Endothelial cell of umbilical vein (primary cell): ENCODE results near the gene GRID2. TPM values are rescaled to one million over a fixed set of nuclear protein-coding genes. Genes with fewer than 3 reads are reported as not detected.
"Not testable (repeated sequence)": the region's sequence is repeated elsewhere in the genome, so short reads cannot be mapped to it uniquely, and the experiment has no call there.

ENCODE experiments used
- BruUV-seq: library from RNA; stranded (reverse); fragments of 400-500 nt; replicated peaks from 2 replicates; lab custom pipeline; 2021; lab: Mats Ljungman, UMichigan
- CTCF ChIA-PET: fragments of 300-600, 350-600 bp; sonication (Branson Sonifier 250); formaldehyde crosslinking; loops from one replicate; lab custom pipeline; 2021; ENCODE audit warnings: antibody characterized with exemption, inconsistent platforms; lab: Charles Lee
- POLR2A ChIA-PET: fragments of 300-600, 350-600 bp; sonication (Branson Sonifier 250); formaldehyde crosslinking; loops from one replicate; lab custom pipeline; 2021; ENCODE audit warnings: antibody characterized with exemption, inconsistent platforms; lab: Charles Lee
- DNase-seq: peaks from one replicate; pipeline ENCODE4 v3.0.0-alpha.2; 2011; ENCODE audit warnings: low read depth, low spot score
- FAIRE-seq: peaks from 2 replicates; lab custom pipeline; 2011; peaks lifted over from hg19 to GRCh38; lab: Jason Lieb, UNC
- H2AFZ ChIP-seq: 2 replicates; pipeline ENCODE4 v1.6.0; 2012; ENCODE audit warnings: low read depth, low read length, control low read depth, inconsistent platforms
- H3K27ac ChIP-seq: 2 replicates; pipeline ENCODE4 v1.5.1; 2011; ENCODE audit warnings: low read depth, mild to moderate bottlenecking, control low read depth, low read length, moderate library complexity; ENCODE audit not compliant: insufficient read depth
- H3K27me3 ChIP-seq, 2 experiments: 2 replicates each; pipeline versions ENCODE4 v1.6.0 to v1.6.1; 2011; ENCODE audit warnings: low read length in 2 of 2, mixed read lengths in 1 of 2; ENCODE audit not compliant: control insufficient read depth in 2 of 2, insufficient read depth in 2 of 2
- H3K36me3 ChIP-seq, 2 experiments: 2 replicates in 1 of 2; 3 replicates in 1 of 2; pipeline ENCODE4 v1.5.1; 2011; ENCODE audit warnings: low read length in 2 of 2, mild to moderate bottlenecking in 1 of 2, moderate library complexity in 1 of 2; ENCODE audit not compliant: control insufficient read depth in 2 of 2, insufficient read depth in 2 of 2; ENCODE audit errors: extremely low read depth in 1 of 2
- H3K4me1 ChIP-seq: 3 replicates; pipeline ENCODE4 v1.5.1; 2011; ENCODE audit warnings: mild to moderate bottlenecking, low read length; ENCODE audit not compliant: control insufficient read depth, insufficient read depth; ENCODE audit errors: extremely low read depth
- H3K4me2 ChIP-seq: 2 replicates; pipeline ENCODE4 v1.6.1; 2011; ENCODE audit warnings: low read length, control low read depth, mixed read lengths; ENCODE audit not compliant: insufficient read depth
- H3K4me3 ChIP-seq, 3 experiments: fragments of 200-600 bp in 1 of 3; sonication (generic), shearing (Covaris generic) in 1 of 3; replicated peaks in 1 of 3; 2 replicates each; pipeline ENCODE4 v1.5.1; 2011 to 2016; ENCODE audit warnings: control low read depth in 3 of 3, low read length in 3 of 3, mild to moderate bottlenecking in 2 of 3, inconsistent platforms in 1 of 3, low read depth in 1 of 3, moderate library complexity in 1 of 3; ENCODE audit not compliant: insufficient read depth in 1 of 3
- H3K79me2 ChIP-seq: 2 replicates; pipeline ENCODE4 v1.6.0; 2012; ENCODE audit warnings: low read length, inconsistent platforms; ENCODE audit not compliant: control insufficient read depth, insufficient read depth
- H3K9ac ChIP-seq: replicated peaks from 2 replicates; pipeline ENCODE3; 2011; ENCODE audit warnings: low read length, control low read depth; ENCODE audit not compliant: insufficient read depth; ENCODE audit errors: extremely low read depth
- H3K9me1 ChIP-seq: replicated peaks from 3 replicates; pipeline ENCODE4 v1.6.0; 2011; ENCODE audit warnings: mild to moderate bottlenecking, low read length; ENCODE audit not compliant: control insufficient read depth, insufficient read depth; ENCODE audit errors: extremely low read depth
- H3K9me3 ChIP-seq: replicated peaks from 2 replicates; pipeline ENCODE4 v1.5.1; 2012; ENCODE audit warnings: low read length, inconsistent platforms; ENCODE audit not compliant: control insufficient read depth, insufficient read depth
- H4K20me1 ChIP-seq: replicated peaks from 2 replicates; pipeline ENCODE3; 2011; ENCODE audit warnings: mild to moderate bottlenecking, low read length; ENCODE audit not compliant: control insufficient read depth, insufficient read depth; ENCODE audit errors: extremely low read depth
- EZH2 ChIP-seq: IDR thresholded peaks from 2 replicates; pipeline ENCODE4 v1.6.1; 2012; ENCODE audit warnings: borderline replicate concordance, low read depth, mild to moderate bottlenecking, moderate library complexity, low read length, inconsistent platforms; ENCODE audit not compliant: severe bottlenecking
- JUN ChIP-seq: IDR thresholded peaks from 2 replicates; pipeline ENCODE4 v1.6.1; 2011; ENCODE audit warnings: borderline replicate concordance, low read depth; ENCODE audit not compliant: insufficient read length, insufficient read depth
- dilution Hi-C: fragments of 300-500 bp; cut with MboI; formaldehyde crosslinking; loops from one replicate; pipeline ENCODE4 v1.15.0; 2019; ENCODE audit warnings: low sequenced_read_pairs; ENCODE audit not compliant: extremely low pct_ligation_motif_present
- intact Hi-C: fragments of 100-400 bp; cut with micrococcal nuclease; formaldehyde crosslinking; loops from one replicate; pipeline ENCODE4 v1.10.0; 2022
- polyA plus RNA-seq, 4 experiments: library from polyadenylated mRNA; depleted of rRNA in 3 of 4; stranded (reverse) in 3 of 4; unstranded in 1 of 4; fragments of >200 nt; gene quantifications; 2 replicates each; pipeline versions ENCODE4 v1.2.1 to v1.2.3, GENCODE V29; 2011 to 2012; ENCODE audit warnings: missing spikeins in 1 of 4
- total RNA-seq: library from RNA; stranded (reverse); gene quantifications from 2 replicates; pipeline ENCODE4 v1.2.3, GENCODE V29; 2021
- TF ChIP-seq, protein P1 (sequence below): IDR thresholded peaks from 2 replicates; pipeline ENCODE4 v1.6.1; 2011; ENCODE audit not compliant: insufficient read depth, insufficient read length

Gene GRID2
- total and polyA plus RNA-seq, 2 donors (not counting 3 experiments of a cell fraction or from before 2014, with no cell fraction given) = not detected

DNA sequence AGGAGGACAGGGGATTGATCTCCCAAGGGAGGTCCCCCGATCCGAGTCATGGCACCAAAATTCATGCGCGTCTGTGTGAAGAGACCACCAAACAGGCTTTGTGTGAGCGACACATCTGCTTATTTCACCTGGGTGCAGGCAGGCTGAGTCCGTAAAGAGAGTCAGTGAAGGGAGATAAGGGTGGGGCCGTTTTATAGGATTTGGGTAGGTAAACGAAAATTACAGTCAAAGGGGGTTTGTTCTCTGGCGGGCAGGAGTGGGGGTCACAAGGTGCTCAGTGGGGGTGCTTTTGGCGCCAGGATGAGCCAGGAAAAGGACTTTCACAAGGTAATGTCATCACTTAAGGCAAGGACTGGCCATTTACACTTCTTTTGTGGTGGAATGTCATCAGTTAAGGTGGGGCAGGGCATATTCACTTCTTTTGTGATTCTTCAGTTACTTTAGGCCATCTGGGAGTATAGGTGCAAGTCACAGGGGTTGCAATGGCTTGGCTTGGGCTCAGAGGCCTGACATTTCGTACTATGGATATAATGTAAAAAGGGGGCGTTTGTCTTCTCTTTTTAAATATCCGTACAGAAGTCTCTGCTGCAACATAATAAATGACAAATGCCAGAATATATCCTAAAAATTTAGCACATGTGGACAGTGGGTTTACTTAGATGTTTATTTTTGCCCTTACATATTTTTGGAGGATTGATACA lies 140.5 kb downstream of the GRID2 start:
- H3K9ac ChIP-seq, dilution Hi-C loops, POLR2A ChIA-PET, H3K9me3 ChIP-seq, CTCF ChIA-PET, H4K20me1 ChIP-seq, FAIRE-seq, H2AFZ ChIP-seq, H3K36me3 ChIP-seq, H3K27me3 ChIP-seq, intact Hi-C loops, H3K4me3 ChIP-seq, H3K4me1 ChIP-seq, H3K9me1 ChIP-seq, DNase-seq, H3K27ac ChIP-seq, BruUV-seq, H3K4me2 ChIP-seq, H3K79me2 ChIP-seq: not testable (repeated sequence)

DNA sequence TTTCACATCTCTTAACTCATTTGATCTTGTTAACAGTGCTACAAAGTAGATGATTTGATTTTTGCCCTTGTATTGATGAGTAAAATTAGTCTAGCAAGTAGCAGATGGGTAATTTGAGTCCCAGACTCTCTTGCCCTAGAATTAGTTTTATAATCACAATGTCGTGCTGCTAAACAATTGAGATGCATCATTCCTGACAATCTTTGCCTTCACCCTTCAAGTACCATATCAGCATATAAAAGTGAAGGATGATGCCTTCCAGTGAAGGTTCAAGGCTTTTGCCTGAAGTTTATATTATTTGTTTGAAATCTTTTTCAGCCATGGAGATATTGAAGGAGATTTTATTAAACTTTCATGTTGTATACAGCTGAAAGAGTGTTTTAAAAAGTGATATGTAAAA lies 141.4 kb downstream of the GRID2 start:
- Histone ChIP-seq H3K4me2 (no peak overlapping the region), H4K20me1 (no peaks in the 10 kb centered on the region), H2AFZ (no peak overlapping the region), H3K36me3 (no peaks in the 10 kb centered on the region), H3K4me3 (no peak overlapping the region), H3K9me3 (no peaks in the 10 kb centered on the region), H3K79me2 (no peaks in the 10 kb centered on the region), H3K9me1 (no peaks in the 10 kb centered on the region), H3K27ac (no peak overlapping the region), H3K9ac (no peak overlapping the region), H3K27me3 (no peaks in the 10 kb centered on the region), H3K4me1 (no peaks in the 10 kb centered on the region)
- no TSS peak for BruUV-seq
- FAIRE-seq (no peak), DNase-seq (no peak)
- no peak for TF ChIP-seq EZH2
- no peak for TF ChIP-seq JUN
- TF ChIP-seq, protein P1, sequence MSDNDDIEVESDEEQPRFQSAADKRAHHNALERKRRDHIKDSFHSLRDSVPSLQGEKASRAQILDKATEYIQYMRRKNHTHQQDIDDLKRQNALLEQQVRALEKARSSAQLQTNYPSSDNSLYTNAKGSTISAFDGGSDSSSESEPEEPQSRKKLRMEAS = no peak
- intact Hi-C loops = no loop called here
- dilution Hi-C loops = no loop called here
- ChIA-PET POLR2A (no interaction called here), CTCF (no interaction called here)
